A549 (cell line): ENCODE results near the gene ASB13. TPM values are rescaled to one million over a fixed set of nuclear protein-coding genes. Genes with fewer than 3 reads are reported as not detected.

Experiments used
- ATAC-seq, 2 experiments: fragments of 200-7000 bp in 1 of 2; fragments of >200 bp in 1 of 2; cut with Nextera tagmentation in 1 of 2; cut with Tn5 transposase in 1 of 2; 3 replicates each; pipeline versions ENCODE4 v1.8.0 to v1.9.1; 2018 to 2020; ENCODE audit warnings: mild to moderate bottlenecking in 1 of 2, moderate library complexity in 1 of 2
- CTCF ChIA-PET: fragments of 300-600 bp; sonication (Branson Sonifier 250); formaldehyde crosslinking; extraction: SDS; loops from one replicate; lab custom pipeline; 2021; ENCODE audit warnings: antibody characterized with exemption, inconsistent platforms; lab: Yijun Ruan, JAX
- POLR2A ChIA-PET: fragments of 350-600 bp; formaldehyde crosslinking; extraction: SDS; loops from one replicate; lab custom pipeline; 2021; ENCODE audit warnings: antibody characterized with exemption, inconsistent platforms; lab: Yijun Ruan, JAX
- DNase-seq, 2 experiments: peaks; one replicate each; pipeline versions ENCODE4 v3.0.0 to v3.0.0-alpha.2; 2011 to 2016; ENCODE audit warnings: low read depth in 1 of 2, low spot score in 1 of 2
- FAIRE-seq: peaks from 2 replicates; lab custom pipeline; 2011; peaks lifted over from hg19 to GRCh38; lab: Jason Lieb, UNC
- H3K27ac ChIP-seq, 2 experiments: fragments of >200 bp; sonication (Bioruptor Twin); formaldehyde crosslinking; 3 replicates each; pipeline ENCODE4 v1.5.1; 2016 to 2017
- H3K4me1 ChIP-seq: fragments of >200 bp; sonication (Bioruptor Twin); formaldehyde crosslinking; 3 replicates; pipeline ENCODE4 v1.6.1; 2016
- H3K4me2 ChIP-seq: fragments of >200 bp; sonication (Bioruptor Twin); formaldehyde crosslinking; 3 replicates; pipeline ENCODE4 v1.6.1; 2016
- H3K4me3 ChIP-seq: fragments of >200 bp; sonication (Bioruptor Twin); formaldehyde crosslinking; 3 replicates; pipeline ENCODE4 v1.5.1; 2016
- H3K9me3 ChIP-seq: fragments of >200 bp; sonication (Bioruptor Twin); formaldehyde crosslinking; 3 replicates; pipeline ENCODE4 v1.6.1; 2016
- ATOH8 ChIP-seq: fragments of 250-450 bp; sonication (Bioruptor Pico); IDR thresholded peaks from 2 replicates; pipeline ENCODE4 v1.5.0; 2020; ENCODE audit warnings: low read depth, mild to moderate bottlenecking, moderate library complexity
- BHLHE40 ChIP-seq: IDR thresholded peaks from 2 replicates; pipeline ENCODE4 v1.6.1; 2012; ENCODE audit warnings: low read depth, low read length, inconsistent platforms
- CTCF ChIP-seq: fragments of >200 bp; sonication (Bioruptor Twin); formaldehyde crosslinking; IDR thresholded peaks from 3 replicates; pipeline ENCODE4 v1.5.1; 2016
- EP300 ChIP-seq, 2 experiments: fragments of >200 bp; sonication (Bioruptor Twin); formaldehyde crosslinking; IDR thresholded peaks; 2 replicates in 1 of 2; 3 replicates in 1 of 2; pipeline ENCODE4 v1.6.1; 2016 to 2017
- GATA3 ChIP-seq: IDR thresholded peaks from 2 replicates; pipeline ENCODE4 v1.6.1; 2012; ENCODE audit warnings: borderline replicate concordance
- HES2 ChIP-seq: fragments of >200 bp; sonication (Bioruptor Twin); formaldehyde crosslinking; IDR thresholded peaks from 2 replicates; pipeline ENCODE4 v1.6.1; 2016
- MAFK ChIP-seq: fragments of 450-650 bp; IDR thresholded peaks from 2 replicates; pipeline ENCODE4 v1.6.1; 2014; ENCODE audit not compliant: partially characterized antibody
- MAX ChIP-seq: IDR thresholded peaks from 2 replicates; pipeline ENCODE4 v1.6.1; 2012
- MAZ ChIP-seq: fragments of 150-350 bp; IDR thresholded peaks from 2 replicates; pipeline ENCODE4 v1.6.1; 2014; ENCODE audit warnings: antibody characterized with exemption, low read depth, low read length, borderline replicate concordance
- PBX3 ChIP-seq: IDR thresholded peaks from 2 replicates; pipeline ENCODE4 v1.6.1; 2012
- RAD21 ChIP-seq, 2 experiments: fragments of >200 bp in 1 of 2; sonication (Bioruptor Twin) in 1 of 2; formaldehyde crosslinking in 1 of 2; IDR thresholded peaks in 1 of 2; conservative IDR thresholded peaks in 1 of 2; 2 replicates in 1 of 2; 3 replicates in 1 of 2; pipeline ENCODE4 v1.6.1; 2012 to 2018; ENCODE audit warnings: inconsistent platforms in 1 of 2
- RCOR1 ChIP-seq: fragments of 150-350 bp; IDR thresholded peaks from 2 replicates; pipeline ENCODE4 v1.6.1; 2014; ENCODE audit warnings: antibody characterized with exemption, low read length, low read depth
- REST ChIP-seq: fragments of 200-600 bp; sonication (generic); IDR thresholded peaks from 2 replicates; pipeline ENCODE4 v1.6.1; 2016; ENCODE audit warnings: antibody characterized with exemption, mild to moderate bottlenecking, moderate library complexity
- SMC3 ChIP-seq: fragments of >200 bp; sonication (Bioruptor Twin); formaldehyde crosslinking; IDR thresholded peaks from 3 replicates; pipeline ENCODE4 v1.6.1; 2018; ENCODE audit warnings: inconsistent platforms
- WGBS: methylation state at CpG from one replicate; pipeline ENCODE4 v1.1.6; 2017; ENCODE audit errors: missing lambda C conversion rate; 5-methylcytosine and 5-hydroxymethylcytosine counted together
- polyA plus RNA-seq, 4 experiments: library from polyadenylated mRNA; depleted of rRNA in 3 of 4; stranded (reverse); fragments of >200 nt; fragmentation: RNase III in 1 of 4; extraction: RNeasy Plus Mini Kit Qiagen cat#74134 plus additional on column Dnase treatment in 1 of 4; gene quantifications; 2 replicates in 3 of 4; 3 replicates in 1 of 4; pipeline ENCODE4 v1.2.3, GENCODE V29; 2011 to 2017

Gene ASB13
- polyA plus RNA-seq, 2 of the 4 experiments (the other 2 are of a cell fraction): 10.9 to 12.9 TPM

- TF ChIP-seq MAFK (no peak), ATOH8 (CRISPR knock-in tag) (no peak), REST (no peak), RCOR1 (no peak), PBX3 (no peak)
Measured at GRCh38 chr10:5624701-5625100, 41.7 kb downstream of the ASB13 start (continued).

GRCh38 chr10:5623081-5623748 lies 43.2 kb downstream of the ASB13 start:
- POLR2A ChIA-PET: interaction anchor here (1.1 to 2.2 kb wide), 4 partner anchors 75 to 181 kb away, joined by 3 to 34 read pairs (median 4); no protein-coding TSS in a partner anchor
- Histone ChIP-seq H3K4me3 (no peak overlapping the region), H3K4me2 (peak overlapping the region; percentile 46), H3K27ac (peak overlapping the region; percentile 78 to 91), H3K4me1 (peaks cover 14% of the 10 kb centered on the region), H3K9me3 (no peaks in the 10 kb centered on the region)
- DNase-seq (peak; percentile 75 to 88), FAIRE-seq (no peak), ATAC-seq (peak; percentile 93 to 98)
- CTCF ChIA-PET: interaction anchor here (0.6 to 15.5 kb wide), 84 partner anchors 9 to 808 kb away, joined by 3 to 432 read pairs (median 6); partner anchors contain the start of gene CALML5
- WGBS: 12% methylated on average over 18 of the region's 19 CpGs
- TF ChIP-seq GATA3 (no peak), CTCF (peak; percentile 86), HES2 (no peak), RAD21 (conservative IDR thresholded peaks at IDR 0.05 in 1 of 2, IDR thresholded peaks at IDR 0.05 in 1 of 2) (peak; percentile 99), MAFK (no peak), EP300 (IDR thresholded peaks at IDR 0.05) (no peak), MAZ (peak; percentile 83; the same call in 1 of the 2 replicates), BHLHE40 (no peak), MAX (peak; percentile 49; the same call in 1 of the 2 replicates), SMC3 (peak; percentile 99)
